Ovary (tissue), 9 donors: Measurements from ENCODE around the gene SH3PXD2A. TPM values are rescaled to one million over a fixed set of nuclear protein-coding genes. Genes with fewer than 3 reads are reported as not detected.

Experiments
- DNase-seq, 5 donors: peaks; one replicate each; pipeline ENCODE4 v3.0.0-alpha.2; 2019 to 2020
- H3K27ac ChIP-seq, 2 donors: fragments of 200-600 bp; one replicate each; pipeline versions ENCODE4 v1.5.1 to v1.8.0; 2019 to 2022
- H3K27me3 ChIP-seq: fragments of 200-600 bp; one replicate; pipeline ENCODE4 v1.8.0; 2022
- H3K36me3 ChIP-seq: fragments of 200-600 bp; sonication (generic); one replicate; pipeline ENCODE4 v1.5.1; 2019
- H3K4me1 ChIP-seq: one replicate; pipeline ENCODE4 v1.8.1; 2013; ENCODE audit warnings: mild to moderate bottlenecking, moderate library complexity; ENCODE audit not compliant: insufficient read depth
- H3K4me3 ChIP-seq: fragments of 200-600 bp; sonication (generic); one replicate; pipeline ENCODE4 v1.5.1; 2017
- H3K9me3 ChIP-seq, 2 donors: fragments of 200-600 bp in 1 of 2; sonication (generic) in 1 of 2; one replicate each; pipeline versions ENCODE4 v1.5.1 to v1.8.1; 2013 to 2019; ENCODE audit warnings: mild to moderate bottlenecking in 1 of 2, moderate library complexity in 1 of 2
- CTCF ChIP-seq, 3 donors: fragments of 450-650 bp in 2 of 3; fragments of 200-600 bp in 1 of 3; IDR thresholded peaks; one replicate each; pipeline versions ENCODE4 v1.5.1 to v1.8.0; 2016 to 2022; ENCODE audit warnings: antibody characterized with exemption in 3 of 3, mild to moderate bottlenecking in 1 of 3
- EP300 ChIP-seq: sonication (generic); formaldehyde crosslinking; IDR thresholded peaks from one replicate; pipeline ENCODE4 v1.6.1; 2017; ENCODE audit warnings: antibody characterized with exemption
- POLR2A ChIP-seq: fragments of 450-650 bp; IDR thresholded peaks from one replicate; pipeline ENCODE4 v1.6.1; 2017; ENCODE audit warnings: antibody characterized with exemption, mild to moderate bottlenecking, moderate library complexity
- WGBS, 3 donors: extraction: QIAGEN DNeasy Blood & Tissue Kit in 1 of 3; methylation state at CpG; one replicate each; pipeline versions ENCODE4 v1.1.5 to v1.1.7; 2013 to 2017; 5-methylcytosine and 5-hydroxymethylcytosine counted together
- intact Hi-C, 4 donors: fragments of 100-400 bp; cut with DNase I; formaldehyde crosslinking; loops; one replicate each; pipeline versions ENCODE4 v1.11.0 to v1.15.1; 2022 to 2023
- polyA plus RNA-seq, 2 donors: library from polyadenylated mRNA; stranded (reverse); fragments of 200-250 nt in 1 of 2; fragments of 350-450 nt in 1 of 2; fragmentation: Illumina TruSeq in 1 of 2; extraction: RNeasy Lipid Tissue Mini Kit (QIAGEN cat#74804) in 1 of 2; gene quantifications; one replicate each; pipeline ENCODE4 v1.2.3, GENCODE V29; 2013 to 2014
- total RNA-seq, 7 donors: library from RNA; depleted of rRNA in 2 of 7; stranded (reverse); fragments of >200 nt in 2 of 7; fragmentation: NEBNext Ultra II Directional in 3 of 7; extraction: Animal tissue kit (Norgen Biotek cat#: 25700) in 3 of 7; gene quantifications; one replicate each; pipeline versions ENCODE4 v1.1.0 to v1.2.4, GENCODE V29; 2016 to 2023
- donor health status: DM: no; HTN: no; CAD: no; lungs with moderate emphysema.
- donor health status: DM: no; HTN: no; CAD: no.
- donor health status: Bipolar disorder and iron deficiency.
- donor health status: DM: yes; HTN: yes; CAD: no.
- donor health status: DM: no; HTN: no; CAD: no.
- donor health status: DM: yes; HTN: yes; CAD: no.

SH3PXD2A gene
- total and polyA plus RNA-seq, 9 donors = 15.3 to 82.9 (median 52.2) TPM

- intact Hi-C loops = no loop called here
- no peak overlapping the region for H3K4me3 ChIP-seq
- no peaks in the 10 kb centered on the region for H3K27me3 ChIP-seq
- H3K27ac ChIP-seq = no peak overlapping the region
- peak in 1 of 5 donors; percentile 11 for DNase-seq
- WGBS, 3 donors = 98 to 100% (median 99%) methylated on average over 7 of the region's 7 CpGs
- TF ChIP-seq POLR2A = no peak
- TF ChIP-seq EP300 = no peak
- TF ChIP-seq CTCF (IDR thresholded peaks at IDR 0.05) = no peak
- H3K4me1 ChIP-seq = peaks cover 14% of the 10 kb centered on the region
- no peaks in the 10 kb centered on the region for H3K9me3 ChIP-seq
- H3K36me3 ChIP-seq = no peaks in the 10 kb centered on the region
Observed at GRCh38 chr10:103826885-103827284, 28.5 kb downstream of the SH3PXD2A start.

GRCh38 chr10:103824281-103824680, 31.1 kb downstream of the SH3PXD2A start:
- WGBS, 3 donors = 67 to 84% (median 68%) methylated on average over 6 of the region's 6 CpGs
- Histone ChIP-seq H3K27me3 (no peaks in the 10 kb centered on the region), H3K27ac (no peak overlapping the region), H3K9me3 (no peaks in the 10 kb centered on the region), H3K4me1 (peaks cover 18% of the 10 kb centered on the region), H3K36me3 (no peaks in the 10 kb centered on the region), H3K4me3 (no peak overlapping the region)
- no peak for DNase-seq
- TF ChIP-seq CTCF (IDR thresholded peaks at IDR 0.05) (no peak), EP300 (no peak), POLR2A (no peak)
- intact Hi-C loops = no loop called here

GRCh38 chr10:103823706-103824272, 31.6 kb downstream of the SH3PXD2A start:
- DNase-seq = no peak
- H3K4me1 ChIP-seq = peaks cover 20% of the 10 kb centered on the region
- no peak overlapping the region for H3K27ac ChIP-seq
- no peak for TF ChIP-seq POLR2A
- no peak for TF ChIP-seq CTCF (IDR thresholded peaks at IDR 0.05)
- TF ChIP-seq EP300 = no peak
- no peaks in the 10 kb centered on the region for H3K9me3 ChIP-seq
- WGBS, 3 donors = 66 to 80% (median 76%) methylated on average over 9 of the region's 9 CpGs
- no peak overlapping the region for H3K4me3 ChIP-seq
- H3K36me3 ChIP-seq = no peaks in the 10 kb centered on the region
- no peaks in the 10 kb centered on the region for H3K27me3 ChIP-seq
- intact Hi-C loops = no loop called here

GRCh38 chr10:103822800-103823199, 32.6 kb downstream of the SH3PXD2A start:
- 15 to 28% (median 19%) methylated on average over 3 of the region's 3 CpGs for WGBS, 3 donors
- H3K27me3 ChIP-seq = no peaks in the 10 kb centered on the region
- H3K27ac ChIP-seq = no peak overlapping the region
- H3K4me1 ChIP-seq = peaks cover 22% of the 10 kb centered on the region
- no peak overlapping the region for H3K4me3 ChIP-seq
- no peak for DNase-seq
- no peak for TF ChIP-seq CTCF (IDR thresholded peaks at IDR 0.05)
- TF ChIP-seq POLR2A = no peak
- TF ChIP-seq EP300 = no peak
- intact Hi-C loops = no loop called here
- H3K9me3 ChIP-seq = no peaks in the 10 kb centered on the region
- no peaks in the 10 kb centered on the region for H3K36me3 ChIP-seq
